HFFc6 (cell line): ENCODE measurements around the gene DCBLD2. TPM values are rescaled to one million over a fixed set of nuclear protein-coding genes. Genes with fewer than 3 reads are reported as not detected.

Experiments used
- DNase-seq: peaks from one replicate; pipeline ENCODE4 v3.0.0-alpha.2; 2018
- H3K27ac Mint-ChIP-seq: 2 replicates; pipeline ENCODE4 v1.8.0; 2020; ENCODE audit warnings: mild to moderate bottlenecking, mixed read lengths
- H3K27me3 Mint-ChIP-seq: 2 replicates; pipeline ENCODE4 v1.8.0; 2021; ENCODE audit warnings: mild to moderate bottlenecking, moderate library complexity, mixed read lengths; ENCODE audit not compliant: insufficient read depth
- H3K36me3 Mint-ChIP-seq: 2 replicates; pipeline ENCODE4 v1.8.0; 2021; ENCODE audit warnings: low read depth, mixed read lengths
- H3K4me1 Mint-ChIP-seq: 2 replicates; pipeline ENCODE4 v1.8.0; 2020; ENCODE audit warnings: low read depth, mixed read lengths
- H3K4me3 Mint-ChIP-seq: 2 replicates; pipeline ENCODE4 v1.8.0; 2020; ENCODE audit warnings: mild to moderate bottlenecking, moderate library complexity, mixed read lengths
- H3K9me3 Mint-ChIP-seq: 2 replicates; pipeline ENCODE4 v1.8.0; 2020; ENCODE audit warnings: mild to moderate bottlenecking, mixed read lengths
- total RNA-seq, 6 experiments: library from RNA; stranded (reverse); fragmentation: NEBNext Ultra II Directional; extraction: Animal tissue kit (Norgen Biotek cat#: 25700); gene quantifications; 2 replicates in 1 of 6; 3 replicates in 5 of 6; pipeline ENCODE4 v1.2.3, GENCODE V29; 2021
- TF ChIP-seq, protein P1 (sequence below): fragments of 200-600 bp; sonication (generic); IDR thresholded peaks from 2 replicates; pipeline ENCODE4 v1.5.0; 2021; ENCODE audit warnings: antibody characterized with exemption, mild to moderate bottlenecking

DCBLD2 gene
- total RNA-seq, 6 experiments from 2014 or later, result 199 to 436 (median 233) TPM

DNA sequence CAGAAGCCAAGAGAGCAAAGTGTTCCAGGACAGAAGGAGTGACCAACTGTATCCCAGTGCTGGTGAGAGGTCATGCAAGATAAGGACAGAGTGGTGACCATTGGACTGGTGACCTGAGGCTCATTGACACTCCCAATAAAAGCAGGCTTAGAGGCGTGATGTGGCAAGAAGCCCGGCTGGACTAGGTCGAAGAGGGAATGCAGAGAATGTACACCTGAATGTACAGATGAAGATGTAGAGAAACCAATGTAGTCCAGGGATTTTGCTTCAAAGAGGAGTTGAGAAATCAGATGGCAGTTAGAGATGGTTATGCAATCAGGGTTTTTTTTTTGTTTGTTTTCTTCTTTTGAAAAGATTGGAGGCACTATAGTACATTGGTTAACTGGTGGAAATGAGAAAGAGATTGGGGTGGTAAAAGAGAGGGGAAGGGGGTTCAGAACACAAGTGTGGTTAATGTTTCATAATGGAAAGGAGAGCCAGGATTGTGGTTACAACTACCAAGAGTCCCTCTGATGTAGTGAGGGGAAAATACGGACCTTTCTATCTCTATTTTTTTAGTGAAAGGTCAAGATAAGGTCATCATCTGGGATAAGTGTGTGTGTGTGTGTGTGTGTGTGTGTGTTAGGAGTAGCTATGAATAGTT lies 115.0 kb downstream of the DCBLD2 start:
- Mint-ChIP-seq H3K4me3 (no peak overlapping the region), H3K4me1 (peaks cover 35% of the 10 kb centered on the region), H3K27ac (no peak overlapping the region), H3K9me3 (no peaks in the 10 kb centered on the region), H3K27me3 (peaks cover 5% of the 10 kb centered on the region), H3K36me3 (no peaks in the 10 kb centered on the region)
- TF ChIP-seq, protein P1, sequence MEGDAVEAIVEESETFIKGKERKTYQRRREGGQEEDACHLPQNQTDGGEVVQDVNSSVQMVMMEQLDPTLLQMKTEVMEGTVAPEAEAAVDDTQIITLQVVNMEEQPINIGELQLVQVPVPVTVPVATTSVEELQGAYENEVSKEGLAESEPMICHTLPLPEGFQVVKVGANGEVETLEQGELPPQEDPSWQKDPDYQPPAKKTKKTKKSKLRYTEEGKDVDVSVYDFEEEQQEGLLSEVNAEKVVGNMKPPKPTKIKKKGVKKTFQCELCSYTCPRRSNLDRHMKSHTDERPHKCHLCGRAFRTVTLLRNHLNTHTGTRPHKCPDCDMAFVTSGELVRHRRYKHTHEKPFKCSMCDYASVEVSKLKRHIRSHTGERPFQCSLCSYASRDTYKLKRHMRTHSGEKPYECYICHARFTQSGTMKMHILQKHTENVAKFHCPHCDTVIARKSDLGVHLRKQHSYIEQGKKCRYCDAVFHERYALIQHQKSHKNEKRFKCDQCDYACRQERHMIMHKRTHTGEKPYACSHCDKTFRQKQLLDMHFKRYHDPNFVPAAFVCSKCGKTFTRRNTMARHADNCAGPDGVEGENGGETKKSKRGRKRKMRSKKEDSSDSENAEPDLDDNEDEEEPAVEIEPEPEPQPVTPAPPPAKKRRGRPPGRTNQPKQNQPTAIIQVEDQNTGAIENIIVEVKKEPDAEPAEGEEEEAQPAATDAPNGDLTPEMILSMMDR, result no peak
- no peak for DNase-seq

DNA sequence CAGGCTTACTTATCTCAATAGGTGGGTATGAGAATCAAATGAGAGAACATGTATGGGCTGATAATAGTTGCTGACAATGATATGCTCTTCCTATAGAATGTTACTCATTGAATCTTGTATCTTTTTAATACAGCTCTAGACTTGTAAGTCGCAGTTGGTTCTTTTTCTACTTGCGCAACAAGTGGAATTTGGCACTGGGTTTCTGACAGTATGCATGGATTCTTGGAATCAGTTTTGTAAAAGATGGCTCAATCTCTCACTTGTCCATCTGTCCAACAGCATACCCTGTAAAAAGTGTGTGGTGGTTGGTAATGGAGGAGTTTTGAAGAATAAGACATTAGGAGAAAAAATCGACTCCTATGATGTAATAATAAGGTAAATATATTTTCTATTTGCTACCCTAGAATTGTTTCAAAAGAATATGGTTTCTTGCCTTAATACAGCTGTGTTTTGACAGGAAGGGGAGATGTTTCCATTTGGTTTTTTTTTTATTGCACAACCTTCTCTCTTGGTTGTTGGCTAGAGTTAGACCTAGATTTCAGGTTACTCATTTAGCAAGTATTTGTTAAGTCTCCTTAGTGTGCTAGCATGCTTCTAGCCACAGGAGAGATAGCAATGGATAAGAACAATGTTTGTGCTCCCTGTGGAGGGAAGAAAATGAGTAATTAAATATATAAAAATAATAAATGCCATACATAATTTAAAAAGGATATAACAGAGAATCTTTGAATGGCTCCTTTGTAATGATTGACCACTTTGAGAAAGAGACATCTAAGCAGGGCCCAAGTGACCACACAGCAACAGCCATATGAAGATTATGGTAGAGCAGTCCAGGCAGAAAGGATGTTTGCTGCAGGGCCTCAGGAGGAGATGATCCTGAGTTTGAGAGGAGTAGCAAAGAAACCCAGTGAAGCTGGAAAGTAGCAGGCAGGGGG lies 116.6 kb downstream of the DCBLD2 start:
- Mint-ChIP-seq H3K4me1 (peaks cover 43% of the 10 kb centered on the region), H3K36me3 (no peaks in the 10 kb centered on the region), H3K9me3 (no peaks in the 10 kb centered on the region), H3K27ac (peak overlapping the region; percentile 32), H3K4me3 (no peak overlapping the region), H3K27me3 (peaks cover 5% of the 10 kb centered on the region)
- peak; percentile 84 for DNase-seq
- TF ChIP-seq, protein P1, result no peak

DNA sequence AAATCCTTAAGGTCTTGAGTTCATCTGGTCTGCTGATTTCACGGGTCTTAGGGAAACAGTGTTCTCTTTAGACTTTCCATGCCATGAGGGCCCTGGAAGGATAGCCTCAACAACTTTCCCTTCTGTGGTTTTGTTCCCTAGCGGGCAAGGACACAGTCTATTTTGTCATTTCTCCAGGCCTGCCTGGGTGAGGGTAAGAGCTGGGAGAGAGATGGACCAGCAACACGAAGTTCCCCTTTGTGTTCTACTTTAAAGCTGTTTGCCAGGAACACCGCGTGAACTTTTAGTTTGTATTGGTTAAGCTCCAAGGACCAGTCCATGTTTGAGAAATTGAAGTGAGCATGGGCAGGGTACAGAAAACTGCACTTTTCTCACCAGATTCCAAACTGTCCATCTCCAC lies 117.5 kb downstream of the DCBLD2 start:
- H3K36me3 Mint-ChIP-seq, result no peaks in the 10 kb centered on the region
- H3K4me1 Mint-ChIP-seq, result peaks cover 52% of the 10 kb centered on the region
- peaks cover 5% of the 10 kb centered on the region for H3K27me3 Mint-ChIP-seq
- DNase-seq, result no peak
- no peak overlapping the region for H3K27ac Mint-ChIP-seq
- no peak overlapping the region for H3K4me3 Mint-ChIP-seq
- no peaks in the 10 kb centered on the region for H3K9me3 Mint-ChIP-seq
- TF ChIP-seq, protein P1, result no peak

DNA sequence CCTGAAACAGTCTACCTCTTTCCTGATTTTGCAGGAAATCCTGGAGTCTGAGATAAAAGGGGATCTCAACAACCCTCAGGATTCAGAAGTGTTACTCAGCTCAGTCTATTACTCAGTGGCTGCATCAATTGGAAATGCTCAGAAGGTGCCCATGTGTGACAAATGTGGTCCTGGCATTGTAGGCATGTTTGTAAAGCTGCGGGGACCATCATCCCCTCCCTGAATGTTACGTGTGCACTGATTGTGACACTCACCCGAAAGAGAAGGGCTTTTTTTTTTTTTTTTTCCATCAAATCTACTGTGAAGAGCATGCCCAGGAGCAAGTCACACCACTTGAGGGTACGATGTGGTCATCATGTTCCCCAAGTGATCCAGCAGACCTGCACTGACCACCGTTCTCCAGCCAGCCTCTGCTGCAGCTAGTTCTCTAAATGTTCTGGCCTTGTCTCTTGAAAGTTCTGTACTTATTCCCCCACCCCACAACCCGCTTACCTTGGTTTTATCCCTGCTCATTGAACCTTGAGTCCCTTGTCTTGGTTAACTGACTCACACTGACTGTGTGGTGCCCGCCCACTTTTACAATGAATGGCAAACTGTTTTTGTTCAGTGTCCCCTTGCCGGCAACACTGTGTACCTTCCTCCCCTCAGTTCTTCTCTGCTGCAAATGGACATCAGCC lies 118.5 kb downstream of the DCBLD2 start:
- H3K4me1 Mint-ChIP-seq, result peaks cover 63% of the 10 kb centered on the region
- H3K9me3 Mint-ChIP-seq, result no peaks in the 10 kb centered on the region
- TF ChIP-seq, protein P1, result no peak
- no peaks in the 10 kb centered on the region for H3K36me3 Mint-ChIP-seq
- H3K4me3 Mint-ChIP-seq, result no peak overlapping the region
- DNase-seq, result no peak
- no peak overlapping the region for H3K27ac Mint-ChIP-seq
- peaks cover 5% of the 10 kb centered on the region for H3K27me3 Mint-ChIP-seq

GRCh38 chr3:98780343-98780742 lies 121.2 kb downstream of the DCBLD2 start:
- Mint-ChIP-seq H3K4me1 (peaks cover 56% of the 10 kb centered on the region), H3K27ac (peak overlapping the region; percentile 82; the same call in 1 of the 2 replicates), H3K9me3 (no peaks in the 10 kb centered on the region), H3K4me3 (peak overlapping the region; percentile 16; the same call in 1 of the 2 replicates), H3K36me3 (no peaks in the 10 kb centered on the region), H3K27me3 (peaks cover 13% of the 10 kb centered on the region)
- TF ChIP-seq, protein P1, result no peak
- no peak for DNase-seq
